DND-41 (cell line): Measurements from ENCODE around the gene INTS7.

Source experiments
- CTCF ChIP-seq: IDR thresholded peaks from 2 replicates; pipeline ENCODE4 v1.5.1; 2012; ENCODE audit warnings: borderline replicate concordance, low read length, moderate library complexity, mild to moderate bottlenecking; ENCODE audit not compliant: poor library complexity, severe bottlenecking; ENCODE audit errors: extremely low read depth
- EZH2 ChIP-seq: IDR thresholded peaks from 3 replicates; pipeline ENCODE4 v1.6.1; 2012; ENCODE audit warnings: borderline replicate concordance, low read depth, mild to moderate bottlenecking, moderate library complexity, low read length, inconsistent platforms; ENCODE audit not compliant: severe bottlenecking

- TF ChIP-seq EZH2 (no peak), CTCF (no peak)
These were observed 107.0 kb downstream of the INTS7 start for GRCh38 chr1:211928290-211928801.
